ENCODE data around the gene SYNPR.

The SYNPR gene

DNA sequence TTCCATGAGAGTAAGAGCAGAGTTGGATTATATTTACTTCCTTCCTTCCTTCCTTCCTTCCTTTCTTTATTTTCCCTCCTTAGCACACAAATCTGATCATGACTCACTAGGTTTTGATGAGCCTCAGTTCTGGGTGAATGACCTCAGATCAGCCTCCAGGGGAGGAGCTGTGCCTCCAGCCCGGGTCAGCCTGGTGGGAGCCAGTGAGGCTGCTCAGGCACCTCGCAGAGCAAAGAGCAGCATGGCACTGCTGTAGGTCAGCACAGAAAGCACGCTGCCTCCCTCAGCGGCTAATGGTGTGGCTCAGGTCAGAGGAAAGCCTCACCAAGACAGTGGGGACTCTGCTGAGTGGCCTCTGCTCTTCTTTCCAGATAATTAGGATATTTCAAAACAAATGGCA is 108.5 kb downstream of the SYNPR start:
- no peak for DNase-seq

- no peak for DNase-seq
These were observed 109.5 kb downstream of the SYNPR start for GRCh38 chr3:63387568-63387967.

GRCh38 chr3:63390710-63391230 is 112.7 kb downstream of the SYNPR start:
- DNase-seq: no peak

- no peak for DNase-seq
These were observed 117.9 kb downstream of the SYNPR start for GRCh38 chr3:63395960-63396359.

GRCh38 chr3:63400246-63400860 is 122.2 kb downstream of the SYNPR start:
- no peak for DNase-seq

- no peak for DNase-seq
These were observed 127.8 kb downstream of the SYNPR start for GRCh38 chr3:63405882-63406281.

GRCh38 chr3:63413523-63413922 is 135.4 kb downstream of the SYNPR start:
- DNase-seq: no peak

DNA sequence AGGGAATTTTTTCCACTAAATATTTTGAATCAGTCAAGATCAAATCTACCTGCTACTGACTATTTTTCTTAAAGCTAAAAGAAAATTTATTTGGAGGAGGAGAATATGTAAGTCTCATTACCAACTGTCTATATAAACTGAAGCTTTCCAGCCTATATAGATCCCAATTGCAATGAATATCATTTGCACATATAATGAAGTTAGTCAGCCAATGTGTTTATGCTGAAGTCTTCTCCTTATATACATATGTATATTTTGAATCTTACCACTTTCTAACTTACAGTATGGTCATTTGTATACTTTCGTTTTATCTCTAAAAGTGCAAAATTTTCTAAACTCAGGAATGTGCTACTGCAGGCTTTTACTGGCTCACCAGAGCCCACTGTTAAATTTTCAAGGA is 136.5 kb downstream of the SYNPR start:
- DNase-seq: no peak

DNA sequence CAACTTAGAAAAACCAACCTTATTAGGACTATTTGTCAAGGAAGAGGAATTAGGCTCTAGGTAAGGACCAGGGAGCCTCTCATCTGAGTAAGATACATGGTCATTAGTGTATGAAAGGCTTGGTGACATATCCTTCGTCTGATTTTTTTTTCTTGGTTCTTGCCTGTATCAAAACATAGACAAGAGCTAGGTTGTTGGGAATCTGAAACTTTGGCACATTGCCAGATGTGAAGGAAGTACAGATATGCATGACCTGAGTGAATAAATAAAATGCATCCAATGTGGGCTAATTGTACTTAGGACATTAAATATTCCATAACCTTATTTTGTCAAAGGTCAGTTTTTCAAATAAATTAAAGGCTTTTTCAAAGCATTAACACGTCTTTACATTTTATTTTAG is 151.8 kb downstream of the SYNPR start:
- DNase-seq: no peak

GRCh38 chr3:63430875-63431274 is 152.8 kb downstream of the SYNPR start:
- no peak for DNase-seq

DNA sequence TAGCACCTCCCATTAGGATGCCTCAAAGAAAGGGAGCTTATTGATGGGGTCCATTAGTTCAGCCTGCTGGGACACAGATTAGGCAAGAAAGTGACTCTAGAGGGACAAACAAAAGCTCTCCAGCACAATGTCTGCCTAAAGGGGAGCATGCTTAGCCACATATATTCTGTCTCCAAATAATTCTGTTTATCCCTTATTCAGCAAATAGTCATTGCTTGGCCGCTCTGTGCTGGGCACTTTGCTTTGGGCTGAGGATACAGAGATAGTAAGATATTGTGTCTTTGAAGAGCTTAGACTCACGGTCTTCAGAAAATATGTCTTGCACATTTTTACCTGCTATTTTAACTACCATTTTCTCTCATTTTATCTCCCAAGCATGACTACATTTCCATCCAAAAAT is 159.8 kb downstream of the SYNPR start:
- DNase-seq: no peak

GRCh38 chr3:63438826-63439371 is 160.8 kb downstream of the SYNPR start:
- no peak for DNase-seq

GRCh38 chr3:63441262-63441661 is 163.2 kb downstream of the SYNPR start:
- no peak for DNase-seq

DNA sequence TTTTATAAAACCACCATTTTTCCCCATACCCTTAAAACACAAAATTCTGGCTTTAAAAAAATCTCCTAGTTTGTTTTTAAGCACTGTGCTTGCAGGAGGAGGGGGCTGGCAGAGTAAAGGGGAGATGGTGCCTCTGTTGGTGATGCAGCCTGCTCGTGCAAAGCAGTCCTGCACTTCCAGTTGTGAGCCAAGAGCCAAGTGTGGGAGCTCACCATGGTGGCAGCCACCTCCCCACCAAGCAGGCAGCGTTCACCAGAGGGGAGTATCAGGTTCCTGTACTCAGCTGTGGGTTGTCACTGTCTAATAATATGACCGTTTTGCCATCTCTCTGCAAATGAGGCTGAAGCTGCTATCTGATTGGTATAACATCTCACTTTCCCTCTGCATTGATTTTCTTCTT is 164.8 kb downstream of the SYNPR start:
- DNase-seq: no peak

DNA sequence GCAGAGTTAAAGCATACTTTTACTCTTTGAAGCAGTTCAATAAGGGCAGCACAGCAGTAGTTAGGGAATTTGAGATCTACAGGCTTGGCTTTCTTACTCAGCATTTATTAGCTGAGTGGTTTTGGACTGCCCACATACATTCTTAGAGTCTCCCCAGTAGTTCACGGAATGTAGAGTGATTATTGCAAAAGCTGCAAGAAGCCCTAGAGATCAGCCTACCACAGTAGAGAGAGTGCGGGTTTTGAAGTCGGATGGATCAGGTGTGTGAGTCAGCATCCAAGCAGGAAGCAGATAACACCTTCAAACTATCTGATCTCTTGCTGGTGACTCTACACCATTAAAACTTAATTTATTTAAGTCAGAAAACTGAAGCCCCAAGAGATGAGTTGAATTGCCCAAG is 171.9 kb downstream of the SYNPR start:
- DNase-seq: no peak

DNA sequence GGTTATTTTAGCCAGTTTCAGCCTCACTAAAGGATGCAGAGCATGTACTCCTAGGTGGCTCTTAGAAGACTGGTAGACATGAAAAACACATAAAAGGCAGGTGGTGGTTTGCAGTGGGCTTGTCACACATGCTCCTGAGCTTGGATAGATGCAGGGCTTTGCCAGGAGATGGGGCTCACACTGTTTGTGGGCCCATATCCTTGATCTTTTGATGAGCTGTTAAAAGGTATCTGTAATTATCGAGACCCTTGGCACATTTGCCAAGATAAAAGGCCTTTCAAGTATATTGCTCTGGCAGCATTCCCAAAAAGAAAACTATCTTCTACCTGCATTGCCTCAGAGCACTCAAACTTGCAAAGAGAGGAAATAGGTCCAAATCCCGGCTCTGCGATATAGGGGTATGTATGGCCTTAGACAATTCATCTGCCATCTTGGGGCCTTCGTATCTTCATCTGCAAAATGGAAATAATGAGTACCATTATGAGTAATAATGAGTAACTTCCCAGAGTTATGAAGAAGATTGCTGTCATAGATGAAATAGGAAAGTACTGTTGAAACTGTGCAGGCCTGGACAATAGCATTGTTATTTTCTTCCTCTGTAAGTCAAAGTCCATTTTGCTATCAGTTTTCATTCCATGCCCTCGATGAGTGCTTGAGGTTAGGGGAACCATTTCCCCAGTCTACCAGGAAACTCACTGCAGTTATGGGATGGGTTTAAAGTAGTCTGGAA is 172.7 kb downstream of the SYNPR start:
- DNase-seq: no peak

GRCh38 chr3:63456901-63457300 is 178.8 kb downstream of the SYNPR start:
- no peak for DNase-seq

GRCh38 chr3:63458405-63458804 is 180.3 kb downstream of the SYNPR start:
- DNase-seq: no peak

GRCh38 chr3:63462732-63463131 is 184.6 kb downstream of the SYNPR start:
- no peak for DNase-seq

GRCh38 chr3:63467392-63467791 is 189.3 kb downstream of the SYNPR start:
- no peak for DNase-seq

- no peak for DNase-seq
These were observed 192.6 kb downstream of the SYNPR start for GRCh38 chr3:63470745-63471144.

DNA sequence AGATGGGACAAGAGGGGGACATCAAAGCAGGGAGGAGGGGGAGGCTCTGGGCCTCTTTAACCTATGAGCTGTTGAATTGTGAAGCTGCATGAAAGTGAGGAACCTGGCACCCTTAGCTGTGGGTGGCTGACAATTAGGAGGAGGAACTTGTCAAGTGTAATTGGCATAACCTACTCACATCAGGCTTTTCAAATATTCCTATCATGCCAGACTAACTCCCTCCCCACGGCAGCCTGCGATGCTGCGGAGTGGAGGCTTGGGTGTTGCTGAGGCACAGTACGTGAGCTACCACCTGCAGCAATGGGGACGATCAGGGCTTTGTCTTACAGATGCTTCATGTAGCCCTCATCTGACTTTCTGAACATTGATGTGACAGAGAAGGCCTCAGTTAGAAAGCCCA is 193.7 kb downstream of the SYNPR start:
- no peak for DNase-seq

DNA sequence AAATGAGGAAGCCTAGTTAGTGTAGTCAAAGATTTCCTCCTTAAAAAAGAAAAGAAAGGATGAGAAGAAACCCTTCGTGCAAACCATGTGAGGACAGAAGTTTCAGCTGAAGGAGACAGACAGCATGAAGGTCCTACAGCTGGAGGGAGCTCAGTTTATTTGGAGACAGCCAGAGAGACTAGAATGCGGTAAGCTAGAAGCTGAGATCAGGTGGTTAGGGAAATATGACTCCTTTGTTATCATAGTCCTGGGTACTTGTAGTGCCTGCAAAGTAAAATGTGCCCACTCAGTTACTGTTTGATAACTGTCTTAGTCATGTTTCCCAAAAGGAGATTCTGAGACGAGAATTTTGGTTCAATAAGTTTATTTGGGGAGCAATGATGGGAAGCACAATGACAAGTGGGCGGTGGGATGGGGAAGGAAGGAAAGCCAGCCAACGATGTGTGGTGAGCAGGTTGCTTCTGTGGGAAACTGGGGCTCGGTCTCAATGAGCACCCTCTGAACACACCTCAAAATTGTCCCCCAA is 195.6 kb downstream of the SYNPR start:
- DNase-seq: no peak
